ENCODE data around the gene C1orf226. TPM values are rescaled to one million over a fixed set of nuclear protein-coding genes. Genes with fewer than 3 reads are reported as not detected.

C1orf226 gene
- total and polyA plus RNA-seq, 2 of the 8 experiments (the other 6 are each of a cell fraction or from before 2014, with no cell fraction given) = 8.2 to 18.8 TPM

- H4K91ac ChIP-seq (replicated peaks; ENCODE audit: insufficient read length, low read length) = no peak overlapping the region
- 85% methylated on average over 7 of the region's 7 CpGs; no CpG with 5 or more reads in 1 of the 2 experiments for WGBS, 2 experiments (ENCODE audit: extremely low coverage in 1 of 2, insufficient coverage in 1 of 2, insufficient read length in 1 of 2, insufficient replicate concordance in 2 of 2, low coverage in 1 of 2, low lambda C conversion rate in 2 of 2, missing lambda C conversion rate in 1 of 2)
- H2BK12ac ChIP-seq (ENCODE audit: low read depth, low read length) = no peak overlapping the region
- H3K79me1 ChIP-seq (ENCODE audit: low read depth, low read length) = no peaks in the 10 kb centered on the region
- no peak overlapping the region for H3K27ac ChIP-seq (ENCODE audit: low read depth, low read length)
- H3K9me3 ChIP-seq (ENCODE audit: insufficient read depth in 2 of 2, low read depth in 1 of 2, low read length in 1 of 2) = no peaks in the 10 kb centered on the region
- no peak overlapping the region for H2BK120ac ChIP-seq (replicated peaks; ENCODE audit: low read depth, low read length)
- H4K5ac ChIP-seq (ENCODE audit: insufficient read length, low read depth, low read length) = no peak overlapping the region
- ChIA-PET POLR2A (ENCODE audit: partially characterized antibody) (no interaction called here), CTCF (ENCODE audit: partially characterized antibody) (interaction anchor here (0.5 to 9.2 kb wide), 2 partner anchors 19 to 164 kb away, joined by 3 to 59 read pairs; no protein-coding TSS in a partner anchor)
- H3K4me2 ChIP-seq (ENCODE audit: insufficient read depth in 1 of 2, low read depth in 2 of 2, low read length in 2 of 2) = no peak overlapping the region
- no peak overlapping the region for H3K14ac ChIP-seq (ENCODE audit: insufficient read length)
- H2BK20ac ChIP-seq (ENCODE audit: low read length) = no peak overlapping the region
- no peak overlapping the region for H4K8ac ChIP-seq (ENCODE audit: extremely low read depth, insufficient read depth, low read length)
- DNase-seq (ENCODE audit: low read depth in 1 of 2, low spot score in 2 of 2) (no peak), FAIRE-seq (no peak)
- H3K36me3 ChIP-seq (ENCODE audit: control insufficient read depth in 2 of 4, insufficient read depth in 4 of 4, low read length in 3 of 4) = 0 out of 8 replicates have a peak, but pooled peaks cover 0 to 2% (median 0%) of the 10 kb centered on the region in 4 experiments
- H3K23me2 ChIP-seq (ENCODE audit: low read depth, low read length) = no peaks in the 10 kb centered on the region
- no peaks in the 10 kb centered on the region for H3K79me2 ChIP-seq (ENCODE audit: control insufficient read depth in 1 of 2, insufficient read depth in 2 of 2, low read length in 2 of 2)
- H3K18ac ChIP-seq (ENCODE audit: extremely low read depth, low read length) = no peak overlapping the region
- H3K4ac ChIP-seq (replicated peaks; ENCODE audit: insufficient read length, low read depth, low read length) = no peak overlapping the region
- no peak overlapping the region for H3K4me3 ChIP-seq (ENCODE audit: extremely low read depth in 1 of 4, insufficient read depth in 2 of 4, low read depth in 3 of 4, low read length in 4 of 4)
- H3K27me3 ChIP-seq (replicated peaks in 1 of 4; ENCODE audit: control insufficient read depth in 3 of 4, extremely low read depth in 1 of 4, insufficient read depth in 3 of 4, low read length in 3 of 4) = no peaks in the 10 kb centered on the region
- H2BK5ac ChIP-seq (ENCODE audit: low read depth, low read length) = no peak overlapping the region
- H3K56ac ChIP-seq (replicated peaks; ENCODE audit: insufficient read length, low read depth, low read length) = no peak overlapping the region
- no peak overlapping the region for H3K9ac ChIP-seq (replicated peaks in 1 of 4; ENCODE audit: extremely low read depth in 1 of 4, low read depth in 3 of 4, low read length in 3 of 4)
- TF ChIP-seq BACH1 (IDR thresholded peaks at IDR 0.05; ENCODE audit: low read length) (no peak), KDM5A (IDR thresholded peaks at IDR 0.05; ENCODE audit: low read length) (no peak), HDAC6 (IDR thresholded peaks at IDR 0.05; ENCODE audit: low read depth, low read length) (no peak), CHD1 (IDR thresholded peaks at IDR 0.05; ENCODE audit: low read depth, low read length) (no peak), SP2 (IDR thresholded peaks at IDR 0.05; ENCODE audit: low read length) (no peak), EGR1 (IDR thresholded peaks at IDR 0.05; ENCODE audit: borderline replicate concordance, low read depth, low read length) (no peak), NRF1 (IDR thresholded peaks at IDR 0.05; ENCODE audit: low read depth, low read length) (no peak), MAFK (IDR thresholded peaks at IDR 0.05; ENCODE audit: low read depth, low read length) (no peak), POLR2A (IDR thresholded peaks at IDR 0.05; ENCODE audit: control extremely low read depth in 1 of 2, low read depth in 2 of 2, low read length in 2 of 2) (no peak), POLR2AphosphoS5 (IDR thresholded peaks at IDR 0.05; ENCODE audit: low read depth, low read length) (no peak), EP300 (IDR thresholded peaks at IDR 0.05; ENCODE audit: borderline replicate concordance in 1 of 2, low read depth in 2 of 2, low read length in 2 of 2) (no peak), POU5F1 (IDR thresholded peaks at IDR 0.05; ENCODE audit: low read depth, low read length) (no peak), RNF2 (IDR thresholded peaks at IDR 0.05; ENCODE audit: borderline replicate concordance, low read depth, low read length, missing control alignments, poor library complexity, severe bottlenecking) (no peak), SIRT6 (IDR thresholded peaks at IDR 0.05; ENCODE audit: low read length) (no peak)
- no peaks in the 10 kb centered on the region for H4K20me1 ChIP-seq (replicated peaks in 1 of 2; ENCODE audit: control insufficient read depth in 1 of 2, insufficient read depth in 2 of 2, low read length in 2 of 2)
- H3K23ac ChIP-seq (ENCODE audit: insufficient read length) = no peak overlapping the region
- no peaks in the 10 kb centered on the region for H3K4me1 ChIP-seq (replicated peaks in 1 of 4; ENCODE audit: control insufficient read depth in 3 of 4, insufficient read depth in 4 of 4, low read length in 3 of 4)
- H2BK15ac ChIP-seq (ENCODE audit: low read length) = no peak overlapping the region
- H2AK5ac ChIP-seq (ENCODE audit: low read depth, low read length) = no peak overlapping the region
- no peak overlapping the region for H2AFZ ChIP-seq (ENCODE audit: low read length)
These were observed 44.8 kb upstream of the C1orf226 start for GRCh38 chr1:162336621-162337285.

All from H1 (cell line).